HG02763 (cell line): ENCODE data around the gene KRTAP6-1.

Experiments used
- ATAC-seq: cut with Tn5 transposase; IDR thresholded peaks from one replicate; pipeline ENCODE4 v1.9.1; 2021; ENCODE audit warnings: mild to moderate bottlenecking, moderate library complexity; ENCODE audit not compliant: unreplicated experiment

The KRTAP6-1 gene

GRCh38 chr21:30613836-30614235 is at the start of gene KRTAP6-1:
Gene KRTAP6-1 (minus strand): TSS chr21:30613930. CDS start chr21:30613904, 26 bp downstream.
- ATAC-seq, result no peak

GRCh38 chr21:30652891-30653290 is 39.2 kb upstream of the KRTAP6-1 start:
- no peak for ATAC-seq

- ATAC-seq, result no peak
These were observed 33.2 kb upstream of the KRTAP6-1 start for GRCh38 chr21:30646904-30647414.

DNA sequence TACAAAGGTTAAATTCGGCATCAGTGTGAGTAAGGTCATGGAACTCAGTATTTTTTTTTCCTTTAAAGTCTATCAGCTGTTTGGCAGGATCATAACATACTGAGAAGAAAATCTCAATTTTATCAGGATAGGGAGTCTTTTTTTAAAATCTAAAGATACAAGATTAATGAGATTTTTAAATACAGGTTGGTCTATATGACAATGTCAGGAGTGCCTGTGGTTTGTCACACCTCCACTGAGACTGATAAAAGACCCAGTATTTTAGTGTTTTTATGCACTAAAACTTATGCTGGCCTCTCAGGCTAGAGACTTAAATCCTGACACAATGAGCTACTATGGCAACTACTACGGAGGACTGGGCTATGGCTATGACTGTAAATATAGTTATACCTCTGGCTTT is 28.8 kb upstream of the KRTAP6-1 start, which contains the start of gene KRTAP20-3:
Gene KRTAP20-3, plus strand, starts transcription at position 301 of the 400 bp plus-strand sequence.
- no peak for ATAC-seq

DNA sequence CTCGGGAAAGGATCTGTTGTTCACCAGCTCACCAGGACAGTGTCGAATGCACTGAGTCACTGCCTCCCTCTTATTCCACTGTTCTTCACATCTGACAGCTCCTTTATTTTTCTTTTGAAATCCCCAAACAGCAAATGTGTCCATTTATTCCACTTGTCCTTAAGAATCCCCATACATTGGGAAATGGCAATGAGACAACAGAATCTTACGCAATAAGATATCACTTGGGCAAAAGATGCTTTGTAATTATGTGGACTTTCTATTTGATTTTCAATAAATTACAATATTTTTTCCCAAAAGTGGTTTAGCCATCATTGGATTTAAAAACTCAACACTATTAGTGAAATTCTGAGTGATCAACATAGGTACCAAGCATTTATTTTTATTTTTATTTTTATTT is 25.0 kb upstream of the KRTAP6-1 start:
- ATAC-seq, result no peak

- no peak for ATAC-seq
These were observed 21.2 kb upstream of the KRTAP6-1 start, which contains the start of gene KRTAP20-2 for GRCh38 chr21:30634906-30635305. Gene KRTAP20-2 (plus strand): TSS chr21:30635206. CDS start chr21:30635264, 58 bp downstream.

- no peak for ATAC-seq
These were observed 15.5 kb upstream of the KRTAP6-1 start for GRCh38 chr21:30629200-30629599.

GRCh38 chr21:30628109-30628508 is 14.4 kb upstream of the KRTAP6-1 start:
- ATAC-seq, result no peak

DNA sequence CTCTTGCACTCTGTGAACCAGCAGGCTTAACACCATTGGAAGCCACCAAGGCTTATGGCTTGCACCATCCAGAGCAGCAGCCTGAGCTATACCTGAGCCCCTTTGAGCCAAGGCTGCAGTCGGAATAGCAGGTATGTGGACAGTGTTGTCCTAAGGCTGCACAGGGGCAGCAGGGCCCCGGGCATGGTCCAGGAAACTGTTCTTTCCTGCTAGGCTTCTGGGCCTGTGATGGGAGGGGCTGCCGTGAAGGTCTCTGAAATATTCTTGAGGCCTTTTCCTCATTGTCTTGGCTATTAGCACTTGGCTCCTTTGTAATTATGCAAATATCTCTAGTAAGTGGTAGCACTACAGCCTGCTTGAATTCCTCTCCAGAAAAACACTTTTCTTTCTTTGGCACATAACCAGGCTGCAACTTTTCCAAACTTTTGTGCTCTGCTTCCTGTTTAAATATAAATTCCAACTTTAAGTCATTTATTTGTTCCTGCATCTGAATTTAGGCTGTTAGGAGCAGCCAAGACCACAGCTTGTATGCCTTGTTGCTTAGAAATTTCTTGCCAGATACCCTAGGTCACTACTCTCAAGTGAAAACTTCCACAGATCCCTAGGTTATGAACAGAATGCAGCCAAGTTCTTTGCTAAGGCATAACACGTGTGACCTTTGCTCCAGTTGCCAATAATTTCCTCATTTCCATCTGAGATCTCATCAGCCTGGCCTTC is 11.9 kb upstream of the KRTAP6-1 start:
- ATAC-seq, result no peak

- ATAC-seq, result no peak
These were observed 9.6 kb upstream of the KRTAP6-1 start for GRCh38 chr21:30623362-30623761.

GRCh38 chr21:30620522-30620921 is 6.8 kb upstream of the KRTAP6-1 start, which contains the start of gene KRTAP20-4:
Gene KRTAP20-4 (plus strand): TSS chr21:30620627.
- ATAC-seq, result no peak

GRCh38 chr21:30620080-30620479 is 6.3 kb upstream of the KRTAP6-1 start:
- ATAC-seq, result no peak

DNA sequence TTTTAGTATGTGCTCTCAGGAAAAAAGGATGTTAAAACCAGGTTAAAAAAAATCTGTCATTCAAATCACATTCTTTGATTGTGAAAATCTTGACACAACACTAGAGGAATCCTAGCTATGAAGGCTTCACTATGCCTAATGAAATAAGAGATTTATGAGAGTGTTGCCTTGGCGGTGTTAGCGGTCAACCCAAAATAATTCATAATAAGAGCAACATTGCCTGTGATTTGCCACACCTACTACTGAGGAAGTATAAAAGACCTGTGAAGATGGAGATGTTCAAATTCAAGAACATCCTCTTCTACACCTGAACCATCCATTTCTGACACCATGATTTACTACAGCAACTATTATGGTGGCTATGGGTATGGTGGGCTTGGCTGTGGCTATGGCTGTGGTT is 2.4 kb upstream of the KRTAP6-1 start, which contains the start of gene KRTAP20-1:
Gene KRTAP20-1, plus strand, starts transcription at position 301 of the 400 bp plus-strand sequence. Its CDS starts 30 bp downstream, at position 331.
- no peak for ATAC-seq

DNA sequence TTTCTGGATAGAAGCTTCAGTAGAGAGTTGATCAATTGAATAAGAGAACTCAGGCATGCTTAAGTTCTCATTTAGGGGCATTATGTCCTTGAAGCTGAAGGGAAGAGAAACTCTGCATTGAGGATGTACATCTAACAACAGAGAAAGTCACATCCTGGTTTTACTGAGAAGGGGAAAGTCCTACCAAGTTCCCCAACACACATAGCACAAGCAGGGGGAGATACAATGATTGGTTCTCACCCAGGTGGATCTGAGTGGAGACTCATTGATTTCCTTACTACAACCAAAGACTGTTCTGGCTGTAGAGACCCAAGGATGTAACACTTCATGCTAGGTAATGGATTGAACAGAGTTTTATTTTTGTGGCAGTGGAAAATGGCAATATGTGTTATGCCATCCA is 1.5 kb upstream of the KRTAP6-1 start:
- no peak for ATAC-seq

- ATAC-seq, result no peak
These were observed 1.6 kb downstream of the KRTAP6-1 start for GRCh38 chr21:30612132-30612531.

DNA sequence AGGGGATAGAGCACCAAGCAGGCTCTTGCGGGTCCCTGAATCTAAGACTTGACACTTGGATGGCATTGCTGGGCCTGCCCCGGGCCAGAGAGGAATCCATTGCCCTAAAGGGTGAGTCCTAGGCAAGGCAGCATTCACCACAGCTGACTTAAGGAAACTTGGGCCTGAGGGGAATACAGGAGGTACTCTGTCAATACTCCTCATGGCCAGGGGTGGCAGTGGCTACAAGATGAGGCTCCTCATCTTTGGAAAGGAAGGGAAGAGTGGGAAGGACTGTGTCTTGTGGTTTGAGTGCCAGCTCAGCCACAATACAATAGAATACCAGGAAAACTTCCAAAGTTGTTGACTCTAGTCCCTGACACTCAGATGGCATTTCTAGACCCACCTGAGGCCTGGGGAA is 7.8 kb downstream of the KRTAP6-1 start:
- ATAC-seq, result no peak

DNA sequence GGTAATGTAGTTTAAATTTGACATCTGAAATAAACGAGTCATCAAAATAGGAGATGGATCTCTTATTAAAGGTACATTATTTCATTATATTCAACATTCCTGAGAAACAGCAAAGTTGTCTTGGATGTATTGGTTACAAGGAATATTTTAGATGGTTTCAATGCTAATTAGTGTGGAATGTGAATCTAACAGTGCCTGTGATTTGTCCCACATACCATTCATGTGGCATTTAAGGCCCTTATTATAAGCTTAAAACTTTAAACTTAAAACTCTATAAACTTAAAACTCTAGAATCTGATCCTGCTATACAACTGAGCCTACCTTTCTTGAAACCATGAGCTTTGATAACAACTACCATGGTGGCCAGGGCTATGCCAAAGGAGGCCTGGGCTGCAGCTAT is 12.9 kb downstream of the KRTAP6-1 start, which contains the start of gene KRTAP22-1:
Gene KRTAP22-1, plus strand, starts transcription at position 301 of the 400 bp plus-strand sequence.
- no peak for ATAC-seq

- no peak for ATAC-seq
These were observed 14.9 kb downstream of the KRTAP6-1 start, which contains the start of gene KRTAP6-2 for GRCh38 chr21:30598802-30599201. Gene KRTAP6-2 (minus strand): TSS chr21:30598902. CDS start chr21:30598874, 28 bp downstream.

DNA sequence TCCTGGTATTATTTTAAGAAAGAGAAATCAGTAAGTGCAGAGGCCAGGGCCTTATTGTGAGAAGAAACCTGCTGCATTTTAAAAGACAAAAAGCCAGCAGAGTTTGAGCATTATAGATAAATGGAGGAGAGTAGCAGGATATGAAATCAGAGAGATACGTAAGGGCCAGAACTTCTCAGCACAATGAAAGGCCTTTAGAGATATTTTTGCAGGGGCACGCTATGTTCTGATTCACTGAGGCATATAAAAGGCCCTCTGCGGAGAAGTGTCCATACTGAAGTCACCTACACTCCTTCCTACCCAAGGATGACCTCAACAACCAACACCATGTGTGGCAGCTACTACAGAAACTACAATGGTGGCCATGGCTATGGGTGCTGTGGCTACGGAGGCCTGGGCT is 21.6 kb downstream of the KRTAP6-1 start, which contains the start of gene KRTAP6-3:
Gene KRTAP6-3, plus strand, starts transcription at position 301 of the 400 bp plus-strand sequence. Its CDS starts 6 bp downstream, at position 307.
- no peak for ATAC-seq

DNA sequence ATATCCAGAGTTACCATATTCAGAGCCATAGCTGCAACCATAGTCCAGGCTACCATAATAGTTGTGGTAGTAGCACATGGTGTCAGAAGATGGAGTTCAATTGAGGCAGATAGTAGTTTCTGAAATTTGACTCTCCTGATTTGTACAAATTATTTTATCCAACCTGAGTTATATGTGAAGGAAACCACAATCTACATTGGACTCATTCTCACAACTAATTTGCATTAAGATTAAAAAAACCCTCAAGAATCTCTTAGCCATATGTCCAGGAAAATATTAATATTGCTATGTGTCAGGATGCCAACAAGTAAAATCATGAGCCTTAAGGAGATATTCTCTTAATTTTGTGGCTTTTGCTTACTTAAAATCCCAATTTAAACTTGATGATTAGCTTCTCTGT is 23.4 kb downstream of the KRTAP6-1 start, which contains the start of gene KRTAP22-2:
Gene KRTAP22-2, minus strand, starts transcription at position 101 of the 400 bp plus-strand sequence.
- no peak for ATAC-seq

DNA sequence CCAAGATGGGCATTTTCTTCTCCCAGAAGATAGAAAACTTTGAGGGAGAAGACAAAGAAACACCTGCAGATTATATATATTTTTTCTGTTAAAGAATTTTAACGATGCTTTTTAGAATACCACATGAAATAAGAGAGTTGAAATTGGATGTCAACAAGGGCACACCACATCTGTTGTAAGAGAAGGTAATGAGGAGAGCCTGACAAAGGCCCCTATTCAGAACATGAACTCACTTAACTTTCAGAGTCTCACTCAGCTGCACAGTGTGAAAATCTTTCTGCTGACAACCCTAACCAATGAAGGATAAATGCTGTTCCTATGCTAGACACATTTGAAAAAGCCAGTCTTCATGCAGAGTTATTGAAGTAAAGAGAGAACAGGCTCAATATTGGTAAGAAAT is 30.9 kb downstream of the KRTAP6-1 start:
- ATAC-seq, result no peak

- ATAC-seq, result no peak
These were observed 33.6 kb downstream of the KRTAP6-1 start for GRCh38 chr21:30580132-30580531.
